ENCODE measurements around the gene GPR162. TPM values are rescaled to one million over a fixed set of nuclear protein-coding genes. Genes with fewer than 3 reads are reported as not detected.

GPR162 gene
- total RNA-seq, 1 experiment from 2014 or later, result 6.1 TPM

- Mint-ChIP-seq H3K4me1 (peaks cover 24 to 26% of the 10 kb centered on the region in 2 experiments), H3K27me3 (ENCODE audit: low read depth) (no peaks in the 10 kb centered on the region), H3K36me3 (ENCODE audit: insufficient read depth in 1 of 3, low read depth in 3 of 3) (peaks cover 27 to 61% (median 57%) of the 10 kb centered on the region in 3 experiments; a peak in 6 of 7 replicates), H3K27ac (peak overlapping the region; percentile 89 to 99 (median 97)), H3K4me3 (peak overlapping the region; percentile 94 to 98), H3K9me3 (no peaks in the 10 kb centered on the region; a peak in 1 of 5 replicates)
- H2BK5ac ChIP-seq (ENCODE audit: insufficient read length, low read length), result no peak overlapping the region
- no peak overlapping the region for H3K56ac ChIP-seq (ENCODE audit: insufficient read length, low read depth, low read length)
- peaks cover 16% of the 10 kb centered on the region for H3K23me2 ChIP-seq (ENCODE audit: insufficient read length, low read depth, low read length, poor library complexity, severe bottlenecking)
- H4K5ac ChIP-seq (ENCODE audit: insufficient read length, low read depth, low read length), result no peak overlapping the region
- H4K91ac ChIP-seq (ENCODE audit: insufficient read length, low read depth, low read length), result no peak overlapping the region
- H3K79me1 ChIP-seq (ENCODE audit: insufficient read depth, low read depth, low read length, poor library complexity, severe bottlenecking), result no peaks in the 10 kb centered on the region
- H3K23ac ChIP-seq (ENCODE audit: insufficient read length, low read depth, low read length), result no peak overlapping the region
- TF ChIP-seq, protein P1, sequence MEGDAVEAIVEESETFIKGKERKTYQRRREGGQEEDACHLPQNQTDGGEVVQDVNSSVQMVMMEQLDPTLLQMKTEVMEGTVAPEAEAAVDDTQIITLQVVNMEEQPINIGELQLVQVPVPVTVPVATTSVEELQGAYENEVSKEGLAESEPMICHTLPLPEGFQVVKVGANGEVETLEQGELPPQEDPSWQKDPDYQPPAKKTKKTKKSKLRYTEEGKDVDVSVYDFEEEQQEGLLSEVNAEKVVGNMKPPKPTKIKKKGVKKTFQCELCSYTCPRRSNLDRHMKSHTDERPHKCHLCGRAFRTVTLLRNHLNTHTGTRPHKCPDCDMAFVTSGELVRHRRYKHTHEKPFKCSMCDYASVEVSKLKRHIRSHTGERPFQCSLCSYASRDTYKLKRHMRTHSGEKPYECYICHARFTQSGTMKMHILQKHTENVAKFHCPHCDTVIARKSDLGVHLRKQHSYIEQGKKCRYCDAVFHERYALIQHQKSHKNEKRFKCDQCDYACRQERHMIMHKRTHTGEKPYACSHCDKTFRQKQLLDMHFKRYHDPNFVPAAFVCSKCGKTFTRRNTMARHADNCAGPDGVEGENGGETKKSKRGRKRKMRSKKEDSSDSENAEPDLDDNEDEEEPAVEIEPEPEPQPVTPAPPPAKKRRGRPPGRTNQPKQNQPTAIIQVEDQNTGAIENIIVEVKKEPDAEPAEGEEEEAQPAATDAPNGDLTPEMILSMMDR (conservative IDR thresholded peaks at IDR 0.05), result no peak
- H3K4me2 ChIP-seq (ENCODE audit: insufficient read depth, insufficient read length, low read length), result peak overlapping the region; percentile 71
- H3K9me3 ChIP-seq (ENCODE audit: control insufficient read depth, low read depth, low read length), result no peaks in the 10 kb centered on the region
- WGBS (ENCODE audit: extremely low coverage, insufficient read length, low lambda C conversion rate), result no CpG with 5 or more reads among the region's 18 CpGs
- no peak overlapping the region for H2BK120ac ChIP-seq (ENCODE audit: low read depth, low read length, poor library complexity, severe bottlenecking)
- H3K4me1 ChIP-seq (ENCODE audit: insufficient read depth, low read length), result no peaks in the 10 kb centered on the region; the same call in 1 of the 2 replicates
- H3K4ac ChIP-seq (ENCODE audit: low read depth, low read length), result no peak overlapping the region
- H2BK20ac ChIP-seq (ENCODE audit: low read depth, low read length, poor library complexity, severe bottlenecking), result no peak overlapping the region
- H2BK12ac ChIP-seq (ENCODE audit: insufficient read length, low read depth, low read length), result no peak overlapping the region
- H2AFZ ChIP-seq (ENCODE audit: low read length), result no peak overlapping the region
- H2AK5ac ChIP-seq (ENCODE audit: insufficient read length, low read length), result no peak overlapping the region
- peaks cover 5% of the 10 kb centered on the region; the same call in 1 of the 2 replicates for H3K79me2 ChIP-seq (ENCODE audit: insufficient read depth, low read length)
- H3T11ph ChIP-seq (ENCODE audit: low read length), result no peak overlapping the region
- H4K8ac ChIP-seq (replicated peaks; ENCODE audit: insufficient read length, low read depth, low read length), result no peak overlapping the region
- H2BK15ac ChIP-seq (ENCODE audit: low read depth, low read length), result no peak overlapping the region
- H3K18ac ChIP-seq (ENCODE audit: insufficient read length, low read depth, low read length), result no peak overlapping the region
- no peaks in the 10 kb centered on the region for H3K27me3 ChIP-seq (ENCODE audit: insufficient read depth, low read length)
- no peak overlapping the region for H3K14ac ChIP-seq (ENCODE audit: insufficient read depth, low read length)
- peaks cover 2% of the 10 kb centered on the region for H4K20me1 ChIP-seq (ENCODE audit: control insufficient read depth, insufficient read depth, insufficient read length)
- no peak overlapping the region for H3K27ac ChIP-seq (ENCODE audit: insufficient read length, low read depth, low read length)
- DNase-seq, result peak; percentile 83
- H3K9ac ChIP-seq (ENCODE audit: extremely low read depth, insufficient read length, low read length), result no peak overlapping the region
Measured at GRCh38 chr12:6852651-6853354, 31.2 kb downstream of the GPR162 start.
